ENCODE measurements around the gene PPP1R3G. TPM values are rescaled to one million over a fixed set of nuclear protein-coding genes. Genes with fewer than 3 reads are reported as not detected.

The PPP1R3G gene
- total RNA-seq, 1 experiment from 2014 or later: 0.22 TPM

- DNase-seq (ENCODE audit: extremely low read depth, low read depth): no peak
Observed at GRCh38 chr6:5091210-5092069, 6.3 kb downstream of the PPP1R3G start.

GRCh38 chr6:5093231-5094015 lies 8.3 kb downstream of the PPP1R3G start:
- no peak for DNase-seq (ENCODE audit: extremely low read depth, low read depth)

DNA sequence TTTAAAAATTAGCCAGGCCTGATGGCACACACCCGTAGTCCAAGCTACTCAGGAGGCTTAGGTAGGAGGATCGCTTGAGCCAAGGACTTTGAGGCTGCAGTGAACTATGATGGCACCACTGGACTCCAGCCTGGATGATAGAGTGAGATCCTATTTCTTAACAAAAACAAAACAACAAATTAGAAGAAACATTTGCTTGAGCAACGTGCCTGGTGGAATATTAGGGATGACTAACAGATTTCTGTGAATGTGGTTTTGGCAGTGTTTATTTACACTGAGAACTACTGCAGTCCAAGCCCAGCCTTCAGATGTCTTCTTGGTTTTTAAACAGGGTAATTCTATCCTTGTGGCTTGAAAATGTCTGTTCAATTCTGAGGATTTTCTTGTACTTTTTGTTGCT lies 9.2 kb downstream of the PPP1R3G start:
- no peak for DNase-seq (ENCODE audit: extremely low read depth, low read depth)

- DNase-seq (ENCODE audit: extremely low read depth, low read depth): no peak
Observed at GRCh38 chr6:5095236-5095635, 10.1 kb downstream of the PPP1R3G start.

GRCh38 chr6:5096482-5096881 lies 11.3 kb downstream of the PPP1R3G start:
- DNase-seq (ENCODE audit: extremely low read depth, low read depth): no peak

DNA sequence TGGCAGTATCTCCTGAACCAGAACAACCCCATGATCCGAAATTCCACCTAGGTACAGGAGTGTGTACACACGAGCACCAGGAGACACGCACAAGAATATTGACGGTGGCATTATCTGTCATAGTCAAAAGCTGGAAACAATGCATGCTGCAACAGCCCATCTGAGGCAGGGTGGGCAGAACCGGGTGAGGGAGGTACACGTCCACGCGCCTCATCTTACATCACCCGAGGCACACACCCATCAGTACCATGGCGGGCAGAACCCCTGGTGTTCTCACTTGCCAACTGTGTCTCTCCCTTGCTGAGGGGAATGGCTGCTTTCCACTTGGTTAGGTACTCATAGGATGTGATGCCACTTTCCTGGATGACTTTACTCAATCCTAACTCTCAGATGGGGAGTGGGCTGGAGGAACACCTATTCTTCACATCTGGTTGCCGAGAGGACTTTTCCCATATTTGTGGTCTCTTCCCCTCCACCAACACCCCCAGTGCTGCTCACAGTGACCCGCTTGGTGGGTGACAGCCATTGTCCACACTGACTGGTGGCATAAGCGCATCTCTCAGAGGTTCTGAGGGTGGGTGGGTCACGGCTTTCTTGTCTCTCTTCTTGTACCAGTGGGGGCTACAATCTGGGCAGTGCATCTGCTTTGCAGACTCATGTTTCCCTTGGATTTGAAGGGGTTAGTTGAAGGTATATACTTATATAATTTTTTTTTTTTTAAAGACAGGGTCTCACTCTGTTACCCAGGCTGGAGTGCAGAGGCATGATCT lies 13.5 kb downstream of the PPP1R3G start:
- DNase-seq (ENCODE audit: extremely low read depth, low read depth): no peak

- DNase-seq (ENCODE audit: extremely low read depth, low read depth): no peak
Observed at GRCh38 chr6:5099537-5099936, 14.4 kb downstream of the PPP1R3G start.

- no peak for DNase-seq (ENCODE audit: extremely low read depth, low read depth)
Observed at GRCh38 chr6:5100806-5101205, 15.7 kb downstream of the PPP1R3G start.

DNA sequence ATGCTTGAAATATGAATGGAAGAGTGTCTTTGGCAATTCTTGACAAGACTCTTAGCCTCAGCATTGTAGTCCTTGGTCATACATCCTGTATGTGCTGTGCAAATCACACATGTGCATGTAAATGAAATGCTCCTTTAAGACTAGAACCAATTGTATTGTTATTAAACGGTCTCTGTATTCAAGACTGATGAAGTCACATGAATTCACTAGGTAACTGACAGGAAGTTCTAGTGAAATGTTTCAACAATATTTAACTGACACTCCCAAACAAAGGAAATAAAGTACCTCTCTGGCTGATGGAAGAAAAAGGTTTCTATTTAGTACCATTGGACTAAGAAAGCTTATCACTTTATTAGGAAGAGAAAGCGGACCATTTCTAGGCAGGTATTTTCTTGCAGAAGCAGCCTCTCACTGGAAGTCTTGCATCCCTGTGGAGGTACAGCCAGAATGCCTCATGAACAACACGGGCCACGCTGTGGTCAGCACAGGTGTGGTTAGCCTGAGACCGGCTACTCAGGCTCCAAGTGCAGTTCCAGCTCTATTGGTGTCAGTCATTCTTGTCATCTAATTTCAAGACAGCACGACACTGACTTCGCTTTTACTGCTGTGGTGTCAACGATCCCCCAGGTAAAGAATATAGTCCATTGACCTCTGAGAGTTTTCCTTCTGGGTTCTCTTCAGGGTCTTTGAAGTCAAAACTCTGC lies 17.3 kb downstream of the PPP1R3G start:
- no peak for DNase-seq (ENCODE audit: extremely low read depth, low read depth)

GRCh38 chr6:5103250-5103649 lies 18.1 kb downstream of the PPP1R3G start:
- DNase-seq (ENCODE audit: extremely low read depth, low read depth): no peak

GRCh38 chr6:5104667-5105066 lies 19.5 kb downstream of the PPP1R3G start:
- no peak for DNase-seq (ENCODE audit: extremely low read depth, low read depth)

GRCh38 chr6:5105146-5105545 lies 20.0 kb downstream of the PPP1R3G start:
- no peak for DNase-seq (ENCODE audit: extremely low read depth, low read depth)

- DNase-seq (ENCODE audit: extremely low read depth, low read depth): no peak
Observed at GRCh38 chr6:5107341-5107740, 22.2 kb downstream of the PPP1R3G start.

DNA sequence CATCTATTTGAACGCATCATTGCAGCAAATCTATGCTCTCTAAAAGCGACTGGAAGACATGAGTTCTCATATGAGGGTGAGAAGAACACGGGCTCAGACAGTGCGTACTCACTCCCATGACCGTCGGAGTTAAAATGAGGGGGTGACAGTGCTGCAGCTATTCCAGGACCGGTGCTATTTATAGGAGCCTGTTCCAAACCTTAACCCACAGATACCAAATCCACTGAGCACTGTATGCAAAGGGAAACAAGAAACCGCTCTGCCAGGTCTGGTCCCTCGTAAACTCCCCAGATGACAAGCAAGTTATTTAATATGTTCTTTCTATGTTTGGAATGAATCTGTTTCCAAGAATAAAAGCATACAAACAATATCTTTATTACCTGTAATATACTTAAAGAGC lies 22.9 kb downstream of the PPP1R3G start:
- DNase-seq (ENCODE audit: extremely low read depth, low read depth): no peak

DNA sequence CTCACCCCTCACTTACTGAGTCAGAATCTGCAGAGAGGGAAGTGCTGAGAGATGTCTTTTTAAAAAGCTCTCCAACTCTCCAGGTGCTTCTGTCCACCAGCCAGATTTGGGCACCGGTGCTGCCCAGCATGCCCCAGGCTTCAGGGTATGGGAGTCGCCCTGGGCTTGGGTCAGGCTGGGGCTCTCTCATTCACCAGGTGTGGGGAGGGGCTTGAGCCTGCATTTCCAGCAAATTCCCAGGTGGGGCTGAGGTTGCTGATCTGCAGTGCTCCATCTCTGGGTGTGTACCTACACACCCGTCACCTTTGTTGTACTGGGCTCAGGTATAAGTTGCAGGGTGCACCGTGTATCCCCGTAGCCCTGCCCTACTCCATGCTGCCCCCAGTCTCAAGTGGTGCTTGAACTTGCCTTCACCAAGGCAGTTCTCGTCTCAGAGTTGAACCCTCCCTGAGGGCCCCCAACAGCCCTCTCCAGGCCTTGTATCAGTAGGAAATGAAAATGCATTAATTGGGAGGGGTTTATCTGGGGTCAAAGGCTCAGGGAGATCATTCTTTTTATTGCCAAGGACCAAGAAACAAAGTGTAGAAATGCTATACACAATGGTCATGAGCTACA lies 23.5 kb downstream of the PPP1R3G start:
- no peak for DNase-seq (ENCODE audit: extremely low read depth, low read depth)

- DNase-seq (ENCODE audit: extremely low read depth, low read depth): no peak
Observed at GRCh38 chr6:5109436-5109835, 24.3 kb downstream of the PPP1R3G start.

DNA sequence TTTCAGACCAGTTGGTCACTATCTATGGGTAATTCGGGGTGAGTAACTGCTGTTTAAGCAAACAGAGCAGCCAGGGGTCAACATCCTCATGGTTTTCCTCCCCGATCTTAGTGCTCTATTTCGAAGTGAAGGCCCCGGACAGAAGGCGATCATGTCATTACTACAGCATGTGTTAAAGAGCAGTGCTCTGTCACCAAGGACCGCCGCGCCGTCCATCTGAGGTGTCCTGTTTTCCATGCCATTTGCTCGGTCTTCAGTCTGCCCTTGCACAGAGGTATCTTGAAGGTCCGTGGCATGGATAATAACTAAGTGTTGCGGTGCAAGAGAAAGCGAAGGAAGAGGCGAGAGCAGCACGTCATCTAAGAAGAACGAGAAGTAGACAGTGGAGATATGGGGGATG lies 25.1 kb downstream of the PPP1R3G start:
- no peak for DNase-seq (ENCODE audit: extremely low read depth, low read depth)

DNA sequence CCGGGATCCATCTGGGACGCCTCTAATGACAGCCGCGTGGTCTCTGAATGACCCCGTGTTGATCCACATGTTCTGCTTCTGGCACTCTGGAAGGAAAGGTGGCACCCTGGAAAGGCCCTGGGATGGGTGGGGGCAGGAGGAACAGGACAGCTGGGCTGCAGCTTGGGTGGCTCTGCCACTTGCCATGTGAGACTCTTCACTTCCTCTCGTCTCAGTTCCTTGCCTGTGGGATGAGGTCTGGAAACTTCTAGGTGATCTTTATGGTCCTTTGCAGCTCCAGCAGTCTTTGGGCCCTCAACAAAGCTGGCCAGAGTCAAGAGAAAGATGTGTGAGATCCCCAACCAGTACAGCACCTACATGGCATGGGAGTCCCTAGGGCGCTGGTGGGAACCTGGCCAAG lies 26.5 kb downstream of the PPP1R3G start:
- no peak for DNase-seq (ENCODE audit: extremely low read depth, low read depth)

GRCh38 chr6:5112066-5112799 lies 27.1 kb downstream of the PPP1R3G start:
- no peak for DNase-seq (ENCODE audit: extremely low read depth, low read depth)

Measured in NCI-H460 (cell line).